TTC549 (cell line): ENCODE measurements around the gene SAMD11.

ENCODE experiments used
- FAIRE-seq: peaks from 2 replicates; lab custom pipeline; 2012; peaks lifted over from hg19 to GRCh38; lab: Jason Lieb, UNC

Gene SAMD11

GRCh38 chr1:905811-906599 is 17.7 kb upstream of the SAMD11 start:
- FAIRE-seq, result no peak

GRCh38 chr1:906600-907420 is 16.9 kb upstream of the SAMD11 start:
- FAIRE-seq, result no peak

- FAIRE-seq, result no peak
Measured at GRCh38 chr1:907611-908451, 15.9 kb upstream of the SAMD11 start.

- no peak for FAIRE-seq
Measured at GRCh38 chr1:908661-909060, 15.1 kb upstream of the SAMD11 start.

- no peak for FAIRE-seq
Measured at GRCh38 chr1:909861-910310, 13.8 kb upstream of the SAMD11 start.

- no peak for FAIRE-seq
Measured at GRCh38 chr1:910311-910880, 13.3 kb upstream of the SAMD11 start.

GRCh38 chr1:910881-911721 is 12.6 kb upstream of the SAMD11 start:
- no peak for FAIRE-seq

GRCh38 chr1:911875-912739 is 11.6 kb upstream of the SAMD11 start:
- FAIRE-seq, result no peak

- FAIRE-seq, result no peak
Measured at GRCh38 chr1:912740-913301, 10.9 kb upstream of the SAMD11 start.

GRCh38 chr1:913491-914130 is 10.1 kb upstream of the SAMD11 start:
- no peak for FAIRE-seq

GRCh38 chr1:914131-914890 is 9.4 kb upstream of the SAMD11 start:
- no peak for FAIRE-seq

GRCh38 chr1:914891-915280 is 8.8 kb upstream of the SAMD11 start:
- no peak for FAIRE-seq

GRCh38 chr1:915295-916172 is 8.2 kb upstream of the SAMD11 start:
- no peak for FAIRE-seq

- FAIRE-seq, result no peak
Measured at GRCh38 chr1:916173-917075, 7.3 kb upstream of the SAMD11 start.

- no peak for FAIRE-seq
Measured at GRCh38 chr1:917076-917459, 6.7 kb upstream of the SAMD11 start.

- no peak for FAIRE-seq
Measured at GRCh38 chr1:917466-918091, 6.1 kb upstream of the SAMD11 start.
